DMS53 treated with DMSO at 0.1 percent for 48 hours (cell line): ENCODE measurements around the gene HMCES.
"Not testable (repeated sequence)": the region's sequence is repeated elsewhere in the genome, so short reads cannot be mapped to it uniquely, and the experiment has no call there.

Experiments used
- DNase-seq: peaks from one replicate; lab custom pipeline; 2025; ENCODE audit not compliant: unreplicated experiment; lab: John Stamatoyannopoulos, UW

HMCES gene

GRCh38 chr3:129318921-129319320 is 40.3 kb downstream of the HMCES start:
- DNase-seq, result no peak

DNA sequence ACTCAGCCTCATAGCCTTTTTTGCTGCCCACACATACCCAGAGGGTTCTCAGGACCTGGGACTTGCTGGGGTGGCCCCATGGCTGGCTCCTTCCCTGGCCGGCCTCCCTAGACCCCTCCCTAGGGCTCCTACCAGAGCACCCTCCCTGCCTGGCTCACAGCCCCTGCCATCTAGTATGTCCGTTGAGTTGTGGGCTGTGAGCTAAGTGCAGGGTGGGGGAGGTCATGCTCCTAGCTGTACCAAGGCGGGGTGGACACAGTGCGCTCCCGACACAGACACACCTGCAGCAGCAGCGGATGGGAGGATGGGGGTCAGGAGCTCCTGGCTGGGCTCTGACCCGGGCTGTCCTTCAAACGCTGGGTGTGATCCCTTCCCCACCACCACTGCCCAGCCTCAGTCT is 41.6 kb downstream of the HMCES start:
- DNase-seq, result no peak

- DNase-seq, result no peak
These were observed 42.3 kb downstream of the HMCES start for GRCh38 chr3:129320825-129321487.

- no peak for DNase-seq
These were observed 43.2 kb downstream of the HMCES start for GRCh38 chr3:129321887-129322286.

DNA sequence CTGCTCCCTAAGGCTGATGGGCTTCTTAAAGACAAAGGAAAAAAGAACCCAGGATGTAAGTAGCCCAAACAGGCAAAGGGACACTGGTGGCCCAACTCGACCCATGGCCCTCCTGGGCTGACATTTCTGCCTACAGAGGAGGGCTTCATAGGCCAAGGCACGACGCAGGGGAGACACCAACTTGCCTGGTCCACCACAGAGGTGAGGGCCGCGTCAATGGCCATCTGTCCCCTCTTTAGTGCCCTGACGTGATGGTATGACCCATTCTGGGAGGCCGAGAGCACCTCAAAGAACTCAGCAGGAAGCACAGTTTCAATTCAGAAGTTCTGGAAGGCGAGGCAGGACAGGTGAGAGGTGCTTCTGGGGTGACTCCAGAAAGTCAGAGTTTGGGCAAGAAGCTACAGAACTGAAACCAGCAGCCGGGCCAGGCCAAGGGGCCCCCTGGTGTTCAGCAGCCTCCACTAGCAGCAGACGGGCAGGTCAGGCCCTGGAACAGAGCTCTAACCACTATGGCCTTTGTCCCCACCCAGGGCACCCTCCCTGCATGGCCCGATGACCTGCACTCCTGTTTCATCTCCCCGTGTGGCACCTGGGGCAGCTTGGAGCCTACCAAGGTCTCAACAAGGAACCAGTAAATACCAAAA is 45.1 kb downstream of the HMCES start:
- DNase-seq, result no peak

DNA sequence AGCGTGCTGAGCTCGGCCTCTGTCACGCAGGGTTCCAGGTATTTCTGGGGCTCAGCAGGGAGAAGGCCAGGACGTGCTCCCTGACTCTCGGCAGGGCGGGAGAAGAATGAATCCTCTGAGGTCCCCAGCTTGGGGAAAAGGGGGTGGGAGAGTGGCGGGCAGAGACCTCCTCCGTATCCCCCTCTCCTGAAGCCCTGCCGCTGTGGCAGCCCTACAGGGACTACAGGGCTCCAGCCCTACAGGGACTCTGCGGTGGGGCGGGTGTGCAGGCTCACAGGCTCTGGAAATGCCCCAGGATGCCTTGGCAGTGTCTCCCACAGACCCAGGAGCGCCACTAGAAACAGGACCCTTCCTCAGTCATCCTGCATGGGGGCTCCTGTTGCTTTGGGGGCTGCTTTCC is 46.2 kb downstream of the HMCES start:
- no peak for DNase-seq

DNA sequence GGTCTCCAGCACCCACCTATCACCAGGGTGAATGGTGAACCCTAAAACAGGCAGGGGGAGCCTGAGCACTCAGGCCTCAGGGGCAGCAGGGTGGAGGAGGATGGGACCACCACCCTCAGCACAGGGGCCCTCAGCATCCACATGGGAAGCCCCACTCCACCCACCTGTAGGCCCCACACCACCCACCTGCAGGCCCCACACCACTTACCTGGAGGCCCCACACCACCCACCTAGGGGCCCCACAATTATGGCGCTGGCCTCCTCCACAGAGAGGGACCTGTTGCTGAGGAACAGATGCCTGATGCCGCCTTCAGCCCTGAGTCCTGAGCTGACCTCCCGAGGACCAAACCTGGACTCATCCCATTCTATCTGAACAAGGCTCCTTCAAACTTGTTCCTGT is 46.7 kb downstream of the HMCES start:
- DNase-seq, result no peak

- no peak for DNase-seq
These were observed 47.5 kb downstream of the HMCES start for GRCh38 chr3:129326138-129326537.

DNA sequence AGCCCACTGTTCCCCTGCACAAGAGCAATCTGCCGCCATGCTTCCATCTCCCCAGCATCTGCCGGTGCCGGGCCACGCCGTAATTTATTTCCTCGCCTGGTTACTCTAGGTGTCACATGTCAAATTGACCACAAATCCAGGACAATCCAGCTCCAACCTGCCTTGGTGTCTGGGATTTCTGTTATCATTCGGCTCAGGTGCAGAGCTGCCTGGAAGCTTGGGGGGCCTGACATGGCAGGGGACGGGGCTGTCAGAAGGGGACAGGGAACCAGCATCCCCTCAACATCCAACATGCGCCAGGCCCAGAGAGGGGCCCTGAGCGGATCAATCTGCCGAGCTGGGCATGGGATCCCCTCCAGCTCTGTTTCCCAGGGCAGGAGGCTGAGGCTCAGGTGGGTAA is 47.9 kb downstream of the HMCES start:
- DNase-seq, result no peak

DNA sequence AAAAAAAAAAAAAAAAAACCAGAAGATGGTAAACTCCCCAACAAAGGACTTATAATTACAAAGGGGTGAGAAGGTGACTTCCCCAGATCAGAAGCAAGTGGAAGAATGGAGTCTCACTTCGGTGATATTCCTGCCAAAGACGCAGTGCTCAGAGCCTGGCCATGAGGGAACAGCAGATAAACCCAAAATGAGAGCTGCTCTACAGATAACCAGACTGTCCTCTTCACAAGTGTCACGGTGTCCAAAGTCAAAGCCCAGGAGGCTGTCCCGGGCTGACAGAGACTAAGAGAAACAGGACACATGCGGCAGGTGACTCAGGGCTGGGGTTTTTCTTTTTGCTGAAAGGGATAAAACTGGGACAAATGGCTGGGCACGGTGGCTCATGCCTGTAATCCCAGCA is 48.8 kb downstream of the HMCES start:
- DNase-seq, result no peak

DNA sequence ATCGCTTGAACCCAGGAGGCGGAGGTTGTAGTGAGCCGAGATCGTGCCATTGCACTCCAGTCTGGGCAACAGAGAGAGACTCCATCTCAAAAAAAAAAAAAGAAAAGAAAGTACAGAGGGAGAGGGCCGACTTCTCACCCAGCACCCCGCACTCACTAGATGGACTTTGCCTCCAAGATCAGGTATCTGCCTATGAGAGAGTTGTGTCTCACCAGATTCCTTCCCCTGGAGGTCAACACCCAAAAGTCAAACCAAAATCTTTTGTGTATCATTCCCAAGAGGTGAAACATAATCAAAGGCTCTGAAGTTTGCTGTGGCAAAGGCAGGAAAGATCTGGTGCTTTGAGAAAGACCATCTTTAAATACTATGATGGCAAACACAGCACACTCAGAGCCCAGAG is 51.2 kb downstream of the HMCES start:
- DNase-seq, result no peak

DNA sequence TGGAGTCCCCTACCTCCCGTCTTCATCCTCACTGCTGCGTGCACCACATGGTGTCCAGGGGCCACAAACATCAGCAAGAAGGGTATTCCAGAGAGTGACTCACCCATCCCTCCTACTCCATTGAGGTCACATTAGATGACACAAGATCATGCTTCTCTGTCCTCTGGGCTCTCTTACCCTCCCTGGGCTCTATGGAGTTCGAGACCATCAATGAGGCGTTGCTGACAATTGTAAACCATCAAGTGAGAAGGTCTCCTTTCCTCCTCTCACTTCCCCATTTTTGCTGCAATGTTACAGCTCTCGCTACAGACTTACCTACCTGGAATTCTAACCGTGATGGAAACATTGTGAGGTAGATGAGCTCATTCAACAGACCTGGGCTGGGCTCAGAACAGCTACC is 51.7 kb downstream of the HMCES start:
- DNase-seq, result no peak

DNA sequence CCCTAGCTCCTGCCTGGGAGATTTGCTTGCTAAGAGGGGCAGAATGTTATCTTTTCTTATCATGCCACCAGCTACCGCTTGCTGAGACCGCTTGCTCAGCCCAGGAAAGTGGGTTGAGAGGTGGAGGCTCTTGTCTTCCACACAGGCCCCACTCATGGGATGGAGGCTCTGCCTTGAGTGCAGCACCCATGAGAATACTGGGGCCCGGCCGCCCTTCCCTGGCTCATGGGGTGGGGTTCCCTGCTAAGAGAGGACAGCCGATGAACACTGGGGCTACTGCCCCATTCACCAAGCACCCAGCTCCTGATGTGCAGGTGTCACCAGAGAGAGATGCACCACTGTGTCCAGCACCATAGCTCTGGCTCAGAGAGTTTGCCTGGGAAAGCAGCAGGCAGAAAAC is 55.2 kb downstream of the HMCES start:
- DNase-seq, result no peak

DNA sequence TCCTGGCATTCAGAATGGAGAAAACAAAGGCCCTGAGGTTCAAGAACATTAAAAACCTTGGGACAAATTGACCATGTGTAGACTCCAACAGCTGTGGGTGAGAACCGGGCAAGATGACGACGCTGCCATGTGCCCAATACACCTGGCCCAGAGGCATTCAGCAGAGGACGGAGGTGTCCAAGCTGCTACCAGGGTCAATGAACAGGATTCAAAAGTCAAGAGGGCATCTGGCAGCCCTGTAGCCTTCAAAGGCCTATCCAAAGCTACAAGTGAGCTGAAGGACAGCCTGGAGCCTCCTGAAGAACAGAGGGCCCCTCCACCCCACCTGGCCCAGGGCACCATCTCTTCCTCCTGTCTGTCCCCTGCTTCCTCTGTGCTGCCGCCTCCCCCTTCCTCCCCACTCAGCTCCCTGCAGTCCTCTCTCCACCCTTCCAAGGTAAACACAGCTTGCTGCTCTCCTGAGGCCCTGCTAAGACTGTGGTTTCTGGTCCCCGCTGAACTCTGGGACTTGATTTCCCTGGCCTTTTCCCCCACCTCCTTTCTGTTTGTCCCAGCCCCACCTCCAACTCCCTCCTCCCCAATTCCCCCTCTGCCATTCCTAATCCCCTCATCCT is 57.5 kb downstream of the HMCES start:
- DNase-seq, result peak; percentile 45

GRCh38 chr3:129337719-129338118 is 59.0 kb downstream of the HMCES start:
- not testable (repeated sequence) for DNase-seq

DNA sequence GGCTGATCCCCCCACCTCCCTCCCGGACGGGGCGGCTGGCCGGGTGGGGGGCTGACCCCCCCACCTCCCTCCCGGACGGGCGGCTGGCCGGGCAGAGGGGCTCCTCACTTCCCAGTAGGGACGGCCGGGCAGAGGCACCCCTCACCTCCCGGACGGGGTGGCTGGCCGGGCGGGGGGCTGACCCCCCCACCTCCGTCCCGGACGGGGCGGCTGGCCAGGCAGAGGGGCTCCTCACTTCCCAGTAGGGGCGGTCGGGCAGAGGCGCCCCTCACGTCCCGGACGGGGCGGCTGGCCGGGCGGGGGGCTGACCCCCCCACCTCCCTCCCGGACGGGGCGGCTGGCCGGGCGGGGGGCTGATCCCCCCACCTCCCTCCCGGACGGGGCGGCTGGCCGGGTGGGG is 60.5 kb downstream of the HMCES start:
- not testable (repeated sequence) for DNase-seq

DNA sequence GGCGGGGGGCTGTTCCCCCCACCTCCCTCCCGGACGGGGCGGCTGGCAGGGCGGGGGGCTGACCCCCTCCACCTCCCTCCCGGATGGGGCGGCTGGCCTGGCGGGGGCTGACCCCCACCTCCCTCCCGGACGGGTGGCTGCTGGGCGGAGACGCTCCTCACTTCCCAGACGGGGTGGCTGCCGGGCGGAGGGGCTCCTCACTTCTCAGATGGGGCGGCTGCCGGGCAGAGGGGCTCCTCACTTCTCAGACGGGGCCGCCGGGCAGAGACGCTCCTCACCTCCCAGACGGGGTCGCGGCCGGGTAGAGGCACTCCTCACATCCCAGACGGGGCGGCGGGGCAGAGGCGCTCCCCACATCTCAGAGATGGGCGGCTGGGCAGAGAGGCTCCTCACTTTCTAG is 61.2 kb downstream of the HMCES start:
- not testable (repeated sequence) for DNase-seq

DNA sequence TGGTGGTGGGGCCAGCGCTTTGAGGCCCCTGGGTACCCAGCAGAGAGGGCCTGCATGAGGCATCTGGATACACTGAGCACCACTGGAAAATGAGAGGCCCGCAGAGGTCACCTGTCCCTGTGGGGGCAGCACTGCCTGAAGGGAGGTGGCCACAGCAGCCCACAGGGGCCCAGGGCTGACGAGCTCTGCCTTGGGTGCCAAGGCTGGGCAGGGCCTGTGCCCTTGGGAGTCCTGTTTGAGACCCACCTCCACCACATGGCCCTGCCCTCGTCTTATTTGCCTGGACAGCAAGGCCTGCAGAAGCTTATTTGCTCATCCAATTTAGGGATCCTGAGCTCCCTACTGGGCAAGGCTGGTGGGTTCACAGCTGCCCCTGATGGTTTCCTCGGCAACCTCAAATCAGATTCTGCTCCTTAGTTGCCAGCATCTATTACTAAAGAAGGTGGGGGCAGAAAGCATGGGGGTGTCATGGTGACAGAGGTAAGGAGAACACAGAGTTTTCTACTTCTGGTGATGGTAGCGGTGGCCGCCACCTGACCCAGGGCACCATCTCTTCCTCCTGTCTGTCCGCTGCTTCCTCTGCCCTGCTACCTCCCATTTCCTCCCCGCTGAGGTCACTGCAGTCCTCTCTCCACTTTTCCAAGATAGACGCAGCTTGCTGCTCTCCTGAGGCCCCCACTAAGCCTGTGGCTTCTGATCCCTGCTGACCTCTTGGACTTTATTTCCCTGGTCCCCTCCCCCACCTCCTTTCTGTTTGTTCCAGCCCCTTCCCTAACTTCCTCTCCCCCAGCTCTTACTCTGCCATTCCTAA is 62.9 kb downstream of the HMCES start:
- DNase-seq, result no peak

DNA sequence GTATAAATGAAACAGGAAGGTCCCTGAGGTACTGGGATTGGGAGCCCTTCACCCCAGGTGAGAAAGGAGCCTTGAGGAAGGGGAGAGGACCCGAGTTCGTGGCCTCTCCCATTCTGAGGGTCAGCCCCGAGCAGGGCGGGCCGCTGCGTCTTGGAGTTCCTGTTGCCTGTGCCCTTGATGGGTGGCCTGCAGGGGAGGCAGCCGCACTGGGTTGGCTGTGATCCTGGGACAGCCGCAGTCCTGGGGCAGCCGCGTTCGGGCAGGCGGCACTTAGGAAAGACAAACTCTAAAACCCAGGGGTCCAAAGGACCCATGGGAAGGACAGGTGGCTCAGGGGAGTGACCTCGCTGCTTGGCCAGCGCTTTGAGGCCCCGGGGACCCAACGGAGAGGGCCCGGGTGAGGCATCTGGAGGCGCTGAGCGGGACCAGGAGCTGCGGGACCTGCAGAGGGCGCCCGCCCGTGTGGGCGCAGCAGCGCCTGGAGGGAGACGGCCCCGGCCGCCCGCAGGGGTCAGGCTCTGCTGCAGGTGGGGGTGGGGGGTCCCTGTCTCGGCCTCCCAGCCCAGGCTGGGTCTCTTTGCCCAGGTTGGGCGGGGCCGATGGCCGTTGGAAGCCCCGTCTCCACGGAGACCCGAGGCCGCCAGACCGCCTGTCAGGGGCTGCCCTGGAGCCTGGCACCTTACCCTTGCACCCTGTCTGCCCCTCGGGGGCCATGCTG is 65.1 kb downstream of the HMCES start:
- DNase-seq, result peak; percentile 19

DNA sequence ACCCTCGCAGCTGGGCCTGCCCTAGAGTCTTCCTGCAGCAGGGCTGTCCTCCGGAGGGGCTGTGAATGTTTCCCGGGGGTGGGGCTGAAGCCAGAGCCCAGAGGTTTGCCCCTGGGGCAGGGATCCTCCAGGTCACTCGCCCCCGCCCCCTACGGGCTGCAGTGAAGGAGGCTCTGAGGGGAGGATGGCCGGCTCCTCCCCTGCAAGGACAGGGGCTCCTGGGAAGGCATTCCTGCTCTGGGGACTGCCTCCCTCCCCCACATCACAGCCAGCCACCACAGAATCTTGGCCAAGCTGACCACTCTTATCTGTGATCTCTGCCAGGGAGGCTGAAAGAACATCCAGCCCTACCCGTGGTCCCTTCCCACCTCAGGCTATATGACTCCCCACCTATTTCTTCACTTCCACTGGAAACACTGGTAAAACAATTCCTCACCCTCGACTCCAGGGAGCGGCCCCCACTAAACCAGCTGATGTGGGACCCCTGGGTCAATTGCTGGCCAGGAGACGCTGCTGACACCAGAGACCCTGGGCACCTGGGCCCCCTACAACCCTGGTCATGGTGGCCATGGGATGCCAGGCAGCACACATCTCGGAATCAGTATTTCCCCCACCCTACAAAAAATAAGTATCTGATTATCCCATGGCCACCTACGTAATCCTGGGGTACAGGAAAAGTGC is 66.0 kb downstream of the HMCES start:
- no peak for DNase-seq

DNA sequence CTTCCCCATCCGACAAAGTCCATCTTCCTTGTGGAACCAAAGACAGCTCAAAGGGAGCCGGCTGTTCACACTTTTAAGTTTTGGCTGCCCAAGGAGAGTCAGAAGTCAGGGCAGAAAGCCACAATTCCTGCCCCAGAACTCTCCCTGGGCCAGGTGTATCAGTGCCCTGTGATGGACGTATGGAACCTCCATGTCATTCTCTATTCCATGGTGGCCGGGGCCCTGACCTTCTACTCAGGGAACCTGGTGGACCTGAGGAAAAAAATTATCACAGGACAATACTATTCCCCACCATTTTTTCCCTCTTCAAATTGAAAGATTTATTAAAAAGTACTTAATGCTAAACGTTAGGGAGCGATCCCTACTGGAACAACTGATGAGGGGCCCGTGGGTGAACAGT is 66.6 kb downstream of the HMCES start:
- no peak for DNase-seq
